Astrocyte of the cerebellum (primary cell): Measurements from ENCODE around the gene HPS4.

Source experiments
- DNase-seq: peaks from one replicate; pipeline ENCODE4 v3.0.0-alpha.2; 2011; ENCODE audit warnings: low read depth
- H3K4me3 ChIP-seq: 2 replicates; pipeline ENCODE4 v1.5.1; 2011; ENCODE audit warnings: mild to moderate bottlenecking, low read depth, low read length, moderate library complexity
- in situ Hi-C: cut with HindIII; loops from 2 replicates; pipeline ENCODE4 v1.10.0; 2017; ENCODE audit warnings: low sequenced_read_pairs
- TF ChIP-seq, protein P1 (sequence below): IDR thresholded peaks from 2 replicates; pipeline ENCODE4 v1.5.1; 2012; ENCODE audit warnings: low read length, low read depth, moderate library complexity, mild to moderate bottlenecking; ENCODE audit errors: missing control alignments

Gene HPS4

DNA sequence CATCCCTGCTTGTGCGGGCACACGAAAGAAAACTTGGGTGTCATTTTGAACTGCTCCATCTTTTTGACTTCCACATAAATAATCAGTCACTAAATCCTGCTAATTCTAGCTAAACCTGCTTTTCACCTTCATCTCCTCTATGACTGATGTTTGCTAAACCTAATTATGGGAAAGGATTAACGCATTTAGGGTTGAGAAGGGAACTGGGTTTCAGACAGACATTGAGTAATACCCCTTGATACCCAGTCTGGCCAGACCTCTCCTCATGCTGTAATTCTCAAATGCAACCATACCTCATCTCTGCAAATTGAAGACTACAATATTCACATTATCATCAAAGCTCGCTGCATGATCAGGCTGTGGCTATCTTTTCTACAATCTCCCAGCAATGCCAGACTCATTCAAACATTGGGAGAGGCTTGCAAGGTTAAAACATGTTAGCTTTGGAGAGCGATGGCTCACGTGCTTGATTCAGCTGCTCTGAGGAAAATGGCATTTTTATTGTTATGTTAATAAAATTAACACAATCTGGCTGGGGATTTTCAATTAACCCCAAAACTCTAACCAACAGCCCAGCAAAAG, 2.4 kb downstream of the HPS4 start:
- in situ Hi-C loops = no loop called here
- TF ChIP-seq, protein P1, sequence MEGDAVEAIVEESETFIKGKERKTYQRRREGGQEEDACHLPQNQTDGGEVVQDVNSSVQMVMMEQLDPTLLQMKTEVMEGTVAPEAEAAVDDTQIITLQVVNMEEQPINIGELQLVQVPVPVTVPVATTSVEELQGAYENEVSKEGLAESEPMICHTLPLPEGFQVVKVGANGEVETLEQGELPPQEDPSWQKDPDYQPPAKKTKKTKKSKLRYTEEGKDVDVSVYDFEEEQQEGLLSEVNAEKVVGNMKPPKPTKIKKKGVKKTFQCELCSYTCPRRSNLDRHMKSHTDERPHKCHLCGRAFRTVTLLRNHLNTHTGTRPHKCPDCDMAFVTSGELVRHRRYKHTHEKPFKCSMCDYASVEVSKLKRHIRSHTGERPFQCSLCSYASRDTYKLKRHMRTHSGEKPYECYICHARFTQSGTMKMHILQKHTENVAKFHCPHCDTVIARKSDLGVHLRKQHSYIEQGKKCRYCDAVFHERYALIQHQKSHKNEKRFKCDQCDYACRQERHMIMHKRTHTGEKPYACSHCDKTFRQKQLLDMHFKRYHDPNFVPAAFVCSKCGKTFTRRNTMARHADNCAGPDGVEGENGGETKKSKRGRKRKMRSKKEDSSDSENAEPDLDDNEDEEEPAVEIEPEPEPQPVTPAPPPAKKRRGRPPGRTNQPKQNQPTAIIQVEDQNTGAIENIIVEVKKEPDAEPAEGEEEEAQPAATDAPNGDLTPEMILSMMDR = no peak
- DNase-seq = no peak
- no peak overlapping the region for H3K4me3 ChIP-seq

DNA sequence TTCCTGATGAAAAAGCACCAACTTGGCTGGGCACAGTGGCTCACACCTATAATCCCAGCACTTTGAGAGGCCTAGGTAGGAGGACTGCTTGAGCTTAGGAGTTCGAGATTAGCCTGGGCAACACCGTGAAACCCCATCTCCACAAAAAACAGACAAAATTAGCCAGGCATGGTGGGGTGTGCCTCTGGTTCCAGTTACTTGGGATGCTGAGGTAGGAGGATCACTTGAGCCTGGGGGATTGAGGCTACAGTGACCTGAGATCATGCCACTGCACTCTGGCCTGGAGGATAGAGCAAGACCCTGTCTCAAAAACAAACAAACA, 3.0 kb downstream of the HPS4 start:
- in situ Hi-C loops = no loop called here
- no peak overlapping the region for H3K4me3 ChIP-seq
- TF ChIP-seq, protein P1 = no peak
- no peak for DNase-seq

DNA sequence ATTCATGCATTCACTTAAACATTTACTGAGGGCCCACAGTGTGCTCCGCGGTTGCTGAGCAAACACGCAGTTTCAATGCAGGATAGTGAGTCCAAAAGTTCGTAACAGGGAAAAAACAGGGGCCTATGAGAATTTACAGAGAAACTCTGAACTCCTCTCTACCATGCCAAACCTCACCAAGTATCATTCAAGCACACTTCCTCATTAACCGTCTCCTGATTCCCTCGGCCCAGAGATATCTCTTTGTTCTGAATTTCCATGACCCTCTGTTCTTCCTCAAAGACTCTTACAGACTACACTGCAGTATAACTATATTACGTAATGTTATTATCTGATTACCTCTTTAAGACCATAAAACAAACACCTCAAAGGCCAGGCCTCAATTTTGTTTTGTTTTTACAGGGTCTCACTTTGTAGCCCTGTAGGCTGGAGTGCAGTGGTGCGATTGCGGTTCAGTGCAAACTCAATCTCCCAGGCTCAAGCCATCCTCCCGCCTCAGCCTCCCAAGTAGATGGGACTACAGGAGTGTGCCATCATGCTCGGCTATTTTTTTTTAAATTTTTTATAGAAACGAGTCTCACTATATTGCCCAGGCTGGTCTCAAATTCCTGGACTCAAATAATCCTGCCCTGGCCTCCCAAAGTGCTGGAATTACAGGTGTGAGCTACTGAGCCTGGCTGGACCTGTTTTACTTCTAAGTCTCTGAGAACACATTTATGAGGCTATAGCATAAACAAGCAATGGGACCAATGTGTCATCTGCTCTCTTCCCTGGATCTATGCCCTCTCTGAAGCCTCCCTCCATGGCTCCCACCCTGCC, 3.6 kb downstream of the HPS4 start:
- H3K4me3 ChIP-seq = no peak overlapping the region
- TF ChIP-seq, protein P1 = no peak
- DNase-seq = no peak
- in situ Hi-C loops = no loop called here

DNA sequence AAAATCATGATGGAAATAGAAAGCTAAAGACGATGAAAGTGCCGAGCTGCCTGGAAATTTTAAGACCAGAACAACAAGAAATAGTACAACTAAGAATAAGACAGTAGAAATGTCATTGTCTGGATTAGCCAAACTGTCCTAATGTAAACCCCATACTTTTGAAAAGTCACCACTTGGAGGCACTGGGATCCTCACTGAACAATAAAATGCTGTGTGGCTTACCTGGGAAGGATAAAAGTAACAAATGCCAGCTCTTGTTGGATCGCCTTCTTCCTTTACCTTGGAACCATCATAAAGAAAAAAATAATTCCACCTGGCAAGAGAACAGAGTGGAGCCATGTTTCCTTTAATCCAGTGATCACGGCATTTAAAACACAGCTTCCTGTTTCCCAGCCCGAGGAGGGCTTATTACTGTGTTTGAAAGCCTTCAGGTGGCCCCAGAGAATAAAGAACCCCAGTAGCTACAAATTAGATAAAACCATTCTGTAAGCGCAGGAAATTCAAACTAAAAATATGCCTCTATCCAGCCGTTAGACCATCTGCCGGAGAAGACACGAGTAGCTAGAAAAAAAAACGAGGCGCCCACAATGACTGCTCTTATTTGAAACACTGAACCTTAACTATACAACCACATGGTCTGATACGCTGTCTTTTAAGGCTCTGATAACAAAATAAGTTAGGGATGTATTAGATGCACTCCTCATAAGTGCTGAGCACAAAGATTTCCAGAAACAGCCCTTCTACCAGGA, 4.4 kb downstream of the HPS4 start:
- no peak for DNase-seq
- TF ChIP-seq, protein P1 = no peak
- H3K4me3 ChIP-seq = no peak overlapping the region
- in situ Hi-C loops = no loop called here

DNA sequence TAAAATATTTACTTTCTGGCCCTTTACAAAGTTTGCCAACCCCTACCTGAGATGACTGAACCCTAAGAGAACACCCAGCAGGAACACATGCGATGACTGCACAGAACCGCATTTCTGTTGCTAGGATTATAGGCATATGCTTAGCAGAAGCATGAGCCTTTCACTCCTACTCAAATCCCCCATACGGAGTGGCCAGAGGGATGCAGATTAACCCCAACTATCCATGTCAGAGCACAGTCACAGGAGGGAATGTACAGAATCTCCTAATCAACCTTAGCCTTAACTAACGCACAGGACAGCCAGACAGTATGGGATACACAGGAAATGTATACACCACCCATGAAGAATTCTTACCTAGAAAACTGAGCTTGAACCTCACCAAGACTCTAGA, 6.2 kb downstream of the HPS4 start:
- H3K4me3 ChIP-seq = no peak overlapping the region
- no peak for DNase-seq
- TF ChIP-seq, protein P1 = no peak
- in situ Hi-C loops = no loop called here

DNA sequence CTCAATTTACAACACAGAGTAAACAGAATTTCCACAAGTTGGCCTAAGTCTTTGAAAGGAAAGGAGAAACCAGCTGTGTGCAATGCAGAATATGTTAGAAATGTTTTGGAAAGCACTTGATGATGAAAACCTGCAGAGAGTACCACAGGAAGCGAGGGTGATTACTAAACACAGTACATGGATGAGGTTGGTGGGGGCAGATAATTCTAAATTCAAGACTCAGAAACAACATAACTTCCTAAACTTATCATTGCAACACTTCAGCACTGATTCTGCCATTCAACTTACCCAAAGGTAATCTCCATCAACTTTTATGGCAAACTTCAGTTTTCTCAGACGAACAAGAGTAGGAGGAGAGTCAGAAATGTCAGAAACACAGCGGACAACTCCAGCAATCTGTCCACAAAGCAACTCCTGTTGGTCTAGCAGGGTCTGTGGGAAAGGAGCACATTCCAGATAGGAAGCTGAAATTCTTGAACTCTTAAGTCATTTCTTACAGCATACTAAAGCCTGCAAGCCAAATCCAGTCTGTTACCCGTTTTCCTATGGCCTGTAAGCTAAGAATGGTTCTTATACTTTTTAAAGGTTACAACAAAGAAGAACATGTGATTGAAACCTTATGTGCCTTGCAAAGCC, 6.8 kb downstream of the HPS4 start:
- TF ChIP-seq, protein P1 = no peak
- H3K4me3 ChIP-seq = no peak overlapping the region
- in situ Hi-C loops = no loop called here
- DNase-seq = peak; percentile 67
